NCI-H446 treated with DMSO at 0.1 percent for 48 hours (cell line): ENCODE data around the gene WDR72.
"Not testable (repeated sequence)": the region's sequence is repeated elsewhere in the genome, so short reads cannot be mapped to it uniquely, and the experiment has no call there.

Experiments used
- DNase-seq: peaks from one replicate; lab custom pipeline; 2025; lab: John Stamatoyannopoulos, UW

WDR72 gene

DNA sequence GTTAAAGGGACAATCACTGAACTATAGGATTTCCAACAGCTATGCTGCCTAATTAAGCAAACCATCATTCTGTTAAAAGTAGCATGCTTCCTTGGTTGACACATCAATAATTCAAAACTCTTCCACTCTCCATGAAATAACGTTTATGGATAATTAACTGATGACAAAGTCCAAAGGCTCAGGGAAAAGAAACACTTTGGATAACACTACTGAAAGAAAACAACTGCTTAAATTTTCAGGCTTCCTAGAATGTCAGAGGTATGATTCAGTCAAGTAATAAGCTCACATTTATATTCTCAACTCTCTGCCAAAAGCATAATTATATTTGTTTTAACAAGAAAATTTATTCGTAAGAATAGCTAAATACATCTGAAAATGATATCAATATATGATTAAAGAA is 49.6 kb downstream of the WDR72 start:
- DNase-seq, result peak; percentile 63

- DNase-seq, result no peak
These were observed 64.1 kb downstream of the WDR72 start for GRCh38 chr15:53695365-53695764.

- DNase-seq, result no peak
These were observed 65.0 kb downstream of the WDR72 start for GRCh38 chr15:53694476-53694874.

DNA sequence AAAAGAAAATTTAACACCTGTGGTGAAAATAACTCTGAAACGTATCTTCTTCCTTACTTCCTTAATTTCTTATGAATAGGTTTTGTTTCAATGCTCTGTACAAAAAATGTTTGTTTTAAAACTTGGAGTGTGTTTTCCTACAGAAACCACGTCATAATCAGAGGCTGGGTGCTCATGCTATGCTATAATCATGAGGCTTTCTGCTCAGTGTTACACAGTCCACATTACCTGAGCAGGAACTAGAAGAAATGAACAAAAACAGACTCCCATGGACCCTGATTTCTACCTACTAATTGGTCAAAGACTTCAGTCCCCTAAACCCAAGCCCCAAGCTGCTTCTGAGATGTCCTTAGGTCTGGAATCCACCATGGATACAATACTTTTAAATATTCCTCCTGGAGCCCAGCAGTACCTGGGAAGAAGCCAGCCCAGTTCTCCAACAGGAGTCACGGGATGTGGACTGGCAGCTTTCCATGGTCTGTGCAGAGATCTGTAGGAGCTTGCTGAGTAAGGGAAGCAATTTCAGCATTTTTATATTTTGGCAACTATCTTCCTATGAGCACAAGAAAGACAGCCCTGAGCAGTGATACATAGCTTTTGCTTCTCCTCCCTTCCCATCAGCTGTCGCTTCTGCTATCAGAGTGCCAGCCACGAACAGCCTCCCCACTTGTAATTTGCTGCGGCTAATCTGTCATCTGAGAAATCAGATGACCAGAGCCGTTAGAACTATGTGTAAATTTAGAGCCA is 65.6 kb downstream of the WDR72 start:
- peak; percentile 87 for DNase-seq

DNA sequence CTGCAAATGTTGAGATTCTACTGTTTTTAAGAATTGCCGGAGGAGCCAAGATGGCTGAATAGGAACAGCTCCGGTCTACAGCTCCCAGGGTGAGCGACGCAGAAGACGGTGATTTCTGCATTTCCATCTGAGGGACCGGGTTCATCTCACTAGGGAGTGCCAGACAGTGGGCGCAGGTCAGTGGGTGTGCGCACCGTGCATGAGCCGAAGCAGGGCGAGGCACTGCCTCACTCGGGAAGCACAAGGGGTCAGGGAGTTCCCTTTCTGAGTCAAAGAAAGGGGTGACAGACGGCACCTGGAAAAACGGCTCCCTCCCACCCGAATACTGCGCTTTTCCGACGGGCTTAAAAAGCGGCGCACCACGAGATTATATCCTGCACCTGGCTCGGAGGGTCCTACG is 75.3 kb downstream of the WDR72 start:
- DNase-seq, result not testable (repeated sequence)

- DNase-seq, result peak; percentile 23
These were observed 78.4 kb downstream of the WDR72 start for GRCh38 chr15:53681056-53681455.

GRCh38 chr15:53675832-53676231 is 83.6 kb downstream of the WDR72 start:
- no peak for DNase-seq

DNA sequence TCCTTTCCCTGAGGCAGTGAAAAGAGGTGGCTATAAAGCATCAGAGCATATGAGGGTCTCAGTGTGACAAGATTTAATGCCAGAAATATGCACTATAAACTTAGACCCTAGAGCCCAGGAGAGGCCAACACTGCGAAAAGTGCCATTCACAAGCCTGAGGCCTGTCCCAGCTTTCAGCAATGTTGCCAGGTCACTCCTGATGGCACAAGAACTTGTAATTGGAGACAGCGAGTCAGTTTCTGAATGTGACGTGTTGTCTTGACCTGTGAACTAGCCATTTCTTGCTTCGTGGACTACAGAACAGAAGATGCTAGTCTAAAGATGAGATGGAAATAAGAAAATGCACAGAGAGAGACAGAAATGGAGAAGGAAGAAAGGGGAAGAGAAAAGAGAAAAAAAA is 87.9 kb downstream of the WDR72 start:
- DNase-seq, result no peak

DNA sequence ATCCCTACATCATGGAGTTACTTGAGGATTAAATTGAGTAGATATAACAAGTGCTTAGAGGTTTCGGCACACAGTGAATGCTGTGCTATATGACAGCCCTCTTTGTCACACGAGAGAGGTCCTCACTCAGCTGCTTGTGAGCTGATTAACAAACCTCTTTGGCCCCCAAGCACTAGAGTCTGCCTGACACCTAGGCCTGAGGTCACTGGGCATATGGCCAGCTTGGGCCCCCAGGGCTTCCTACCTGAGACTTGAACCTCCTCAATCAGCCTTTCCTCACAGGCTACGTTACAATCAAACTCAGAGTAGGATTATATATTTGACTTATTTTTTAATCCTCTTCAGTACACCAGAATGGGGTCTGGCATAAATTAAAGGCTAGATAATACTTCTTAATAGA is 88.8 kb downstream of the WDR72 start:
- no peak for DNase-seq

DNA sequence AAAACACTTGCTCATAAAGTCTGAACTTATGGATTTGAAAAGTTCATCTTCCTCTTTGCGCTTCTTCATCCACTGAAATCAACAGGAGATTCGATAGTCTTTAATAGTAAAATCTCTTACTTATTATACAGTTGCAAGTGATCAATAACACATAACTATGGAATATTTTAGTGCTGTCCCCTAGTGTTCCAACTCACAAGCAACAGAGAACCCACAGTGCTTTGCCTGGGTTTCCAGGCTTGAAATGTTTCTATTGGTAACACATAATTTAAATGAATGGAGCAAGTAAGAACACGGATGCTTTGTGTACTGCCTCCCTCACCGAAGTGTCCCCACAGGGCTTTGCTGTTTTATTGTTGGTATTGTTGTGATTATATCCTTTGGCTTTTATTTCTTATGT is 93.5 kb downstream of the WDR72 start:
- no peak for DNase-seq

DNA sequence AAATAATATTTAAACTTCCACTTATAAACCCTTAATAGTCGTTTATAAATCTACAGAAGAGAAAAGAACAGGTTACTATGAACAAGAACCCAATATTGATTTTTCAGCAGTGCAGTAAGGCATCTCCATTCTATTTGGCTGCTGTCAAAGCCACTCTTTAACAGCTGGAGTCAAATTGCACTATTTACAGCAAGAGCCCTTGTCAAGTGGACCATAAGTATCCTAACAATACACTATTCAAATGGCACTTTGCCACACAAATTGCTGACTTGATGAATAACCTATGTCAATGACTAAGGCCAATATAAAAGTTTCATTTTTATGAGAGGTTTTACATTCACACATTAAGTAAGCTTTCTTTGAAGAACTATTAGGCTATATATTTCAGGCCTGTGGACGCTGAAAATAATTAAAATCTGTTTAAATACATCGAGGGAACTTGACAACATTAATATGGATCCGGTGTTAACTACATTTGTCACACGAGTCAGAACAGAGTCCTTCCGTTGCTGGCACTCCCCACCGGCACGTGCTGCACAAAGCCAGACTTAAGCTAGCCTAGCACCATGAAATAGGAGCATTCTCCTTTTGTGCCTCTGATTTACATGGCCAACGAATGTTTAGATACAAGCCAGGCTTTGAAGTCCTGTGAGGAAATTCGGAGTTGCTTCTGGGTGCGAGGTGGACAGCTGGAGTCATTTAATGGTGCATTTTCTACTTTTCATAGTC is 100.5 kb downstream of the WDR72 start:
- peak; percentile 85 for DNase-seq

- DNase-seq, result no peak
These were observed 101.2 kb downstream of the WDR72 start for GRCh38 chr15:53658255-53658654.

DNA sequence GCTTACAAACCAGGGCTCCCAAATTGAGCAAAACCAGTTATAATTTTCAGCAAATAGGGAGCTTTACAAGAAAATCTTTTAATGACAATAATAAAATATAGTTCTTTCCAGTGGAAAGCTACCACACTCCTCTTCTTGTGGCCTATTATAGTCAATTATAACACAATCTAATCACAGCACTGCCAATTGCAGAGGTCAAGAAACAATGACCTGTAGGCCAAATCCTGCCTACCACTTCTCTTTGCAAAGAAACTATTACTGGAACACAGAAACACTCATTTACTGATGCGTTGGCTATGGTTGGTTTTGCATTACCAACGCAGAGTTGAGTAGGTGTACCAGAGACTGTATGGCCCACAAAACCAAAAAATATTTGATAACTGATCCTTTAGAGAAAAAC is 110.5 kb downstream of the WDR72 start:
- no peak for DNase-seq

- DNase-seq, result no peak
These were observed 114.8 kb downstream of the WDR72 start for GRCh38 chr15:53644660-53645059.

DNA sequence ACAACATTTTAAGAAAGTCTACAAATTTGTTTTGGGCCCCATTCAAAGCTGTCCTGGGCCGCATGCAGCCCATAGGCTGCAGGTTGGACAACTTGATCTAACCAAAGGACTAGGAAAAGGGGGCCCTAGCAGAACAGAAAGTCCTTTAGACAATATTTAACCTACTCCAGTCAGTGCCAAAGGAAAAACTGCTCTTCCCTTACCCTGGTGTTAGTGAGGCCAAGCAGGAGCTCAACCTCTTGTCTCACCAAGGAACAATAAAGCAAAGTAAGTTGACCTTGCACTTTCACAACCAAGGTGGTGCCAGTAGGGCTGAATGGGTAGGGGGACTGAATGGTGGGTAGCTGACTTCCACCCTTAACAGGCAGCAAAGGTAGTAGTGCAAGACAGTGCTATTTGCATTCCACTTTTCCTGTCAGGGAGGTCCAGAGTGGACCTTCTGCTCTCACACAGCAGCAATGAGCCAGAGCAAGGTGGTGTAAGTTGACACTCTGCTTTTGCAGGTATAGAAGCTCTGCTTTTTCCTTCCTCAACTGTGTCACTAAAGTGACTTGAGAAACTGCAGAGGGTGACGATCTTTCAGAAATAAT is 124.9 kb downstream of the WDR72 start:
- DNase-seq, result no peak

DNA sequence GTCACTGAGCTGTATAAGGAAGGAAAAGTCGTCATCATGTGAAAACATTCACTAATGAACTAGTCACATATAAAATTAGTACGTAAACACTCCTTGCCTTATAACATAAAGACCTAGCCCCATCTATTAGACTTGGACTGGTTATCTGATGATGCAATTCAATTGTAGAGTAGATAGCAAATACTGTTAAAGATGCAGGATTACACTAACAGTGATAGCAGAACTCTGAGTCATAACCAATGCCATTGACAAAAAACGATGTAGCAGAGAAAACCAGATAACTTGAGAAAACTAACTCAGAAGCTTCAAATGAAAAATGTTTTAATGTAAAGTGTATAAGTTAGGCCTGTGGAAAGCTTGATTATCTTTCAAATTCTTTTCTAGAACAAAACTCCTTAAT is 132.2 kb downstream of the WDR72 start:
- no peak for DNase-seq

- DNase-seq, result no peak
These were observed 133.3 kb downstream of the WDR72 start for GRCh38 chr15:53625962-53626845.

DNA sequence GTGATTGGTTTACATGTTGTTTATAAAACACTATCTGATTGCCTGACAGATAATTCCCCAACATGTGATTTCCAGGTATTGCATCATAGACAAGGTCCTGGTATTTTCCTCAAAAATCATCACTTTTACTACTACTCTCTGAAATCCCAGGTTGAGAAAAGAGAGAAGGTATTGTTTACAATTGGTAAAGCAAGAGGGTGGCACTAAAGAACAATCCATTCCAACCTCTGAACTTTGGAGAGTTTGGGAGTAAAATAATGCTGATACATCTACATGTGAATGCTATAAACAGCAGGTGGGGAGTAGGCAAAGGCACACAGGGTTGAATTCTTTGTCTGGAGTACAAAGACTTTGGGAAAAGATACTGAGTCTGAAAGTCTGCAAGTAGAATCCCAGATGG is 134.2 kb downstream of the WDR72 start:
- no peak for DNase-seq

GRCh38 chr15:53618461-53618860 is 141.0 kb downstream of the WDR72 start:
- DNase-seq, result peak; percentile 33

DNA sequence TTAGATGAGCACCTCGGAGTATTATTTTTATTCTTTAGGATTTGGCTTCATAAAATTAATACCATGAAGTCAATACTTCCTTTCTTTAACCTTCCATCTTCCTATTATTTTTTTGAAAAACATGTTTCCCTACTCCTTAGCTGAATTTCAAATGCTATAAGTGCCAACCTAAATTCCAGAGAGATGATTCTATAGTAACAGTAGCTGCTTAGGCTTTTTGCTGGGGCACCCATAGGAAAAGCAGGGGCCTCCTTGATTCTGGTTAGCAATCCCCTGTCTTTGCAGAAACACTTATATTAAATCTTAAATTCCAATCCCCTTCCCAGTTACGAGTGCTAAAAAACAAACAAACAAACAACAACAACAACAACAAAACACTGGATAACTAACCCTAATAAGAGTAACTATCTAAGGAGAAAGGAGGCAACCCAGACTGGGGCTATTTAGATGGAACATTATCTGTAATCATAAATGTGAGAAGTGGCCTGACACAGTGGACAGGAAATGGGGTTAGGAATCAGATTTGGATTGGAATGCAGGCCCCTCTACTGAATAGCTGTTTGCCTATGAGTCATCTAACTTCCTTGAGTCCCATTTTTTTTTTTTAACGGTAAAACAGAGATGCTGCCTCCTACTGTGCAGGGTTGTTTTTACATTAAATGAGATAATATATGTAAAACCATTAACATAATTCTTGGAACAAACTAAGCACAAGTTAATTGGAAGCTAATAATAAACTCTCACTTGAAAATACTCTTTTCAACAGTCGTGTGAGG is 148.1 kb downstream of the WDR72 start:
- DNase-seq, result no peak

- no peak for DNase-seq
These were observed 168.4 kb downstream of the WDR72 start for GRCh38 chr15:53591041-53591440.

- no peak for DNase-seq
These were observed 169.1 kb downstream of the WDR72 start for GRCh38 chr15:53590380-53590779.
